HG02678 (cell line): ENCODE measurements around the gene PKN2.
A peak's percentile ranks its signal among the peaks of the same experiment; 100 is the strongest.
"Not testable (repeated sequence)": the region's sequence is repeated elsewhere in the genome, so short reads cannot be mapped to it uniquely, and the experiment has no call there.

Source experiments
- ATAC-seq: cut with Tn5 transposase; IDR thresholded peaks from one replicate; pipeline ENCODE4 v1.9.1; 2021; ENCODE audit warnings: mild to moderate bottlenecking, moderate library complexity; ENCODE audit not compliant: unreplicated experiment

PKN2 gene

GRCh38 chr1:88783145-88783544 is 99.1 kb downstream of the PKN2 start:
- ATAC-seq: no peak

- no peak for ATAC-seq
Observed at GRCh38 chr1:88784551-88784950, 100.5 kb downstream of the PKN2 start.

- no peak for ATAC-seq
Observed at GRCh38 chr1:88787023-88787903, 103.2 kb downstream of the PKN2 start.

- no peak for ATAC-seq
Observed at GRCh38 chr1:88791192-88791591, 107.1 kb downstream of the PKN2 start.

- no peak for ATAC-seq
Observed at GRCh38 chr1:88799491-88799890, 115.4 kb downstream of the PKN2 start.

- no peak for ATAC-seq
Observed at GRCh38 chr1:88800382-88801051, 116.4 kb downstream of the PKN2 start.

- no peak for ATAC-seq
Observed at GRCh38 chr1:88801575-88802208, 117.6 kb downstream of the PKN2 start.

- no peak for ATAC-seq
Observed at GRCh38 chr1:88802404-88802803, 118.3 kb downstream of the PKN2 start.

GRCh38 chr1:88802950-88803349 is 118.9 kb downstream of the PKN2 start:
- ATAC-seq: no peak

- no peak for ATAC-seq
Observed at GRCh38 chr1:88803444-88803843, 119.4 kb downstream of the PKN2 start.

GRCh38 chr1:88812366-88812765 is 128.3 kb downstream of the PKN2 start:
- ATAC-seq: no peak

GRCh38 chr1:88813471-88813870 is 129.4 kb downstream of the PKN2 start:
- ATAC-seq: no peak

GRCh38 chr1:88819642-88820041 is 135.6 kb downstream of the PKN2 start:
- ATAC-seq: not testable (repeated sequence)

GRCh38 chr1:88825721-88826120 is 141.6 kb downstream of the PKN2 start:
- no peak for ATAC-seq

- ATAC-seq: no peak
Observed at GRCh38 chr1:88847643-88848042, 163.6 kb downstream of the PKN2 start.

- no peak for ATAC-seq
Observed at GRCh38 chr1:88851303-88852063, 167.4 kb downstream of the PKN2 start.

GRCh38 chr1:88867743-88868521 is 183.9 kb downstream of the PKN2 start:
- peak; percentile 34 for ATAC-seq

GRCh38 chr1:88869644-88870043 is 185.6 kb downstream of the PKN2 start:
- ATAC-seq: not testable (repeated sequence)

- ATAC-seq: no peak
Observed at GRCh38 chr1:88873737-88874349, 189.8 kb downstream of the PKN2 start.

GRCh38 chr1:88875595-88875994 is 191.5 kb downstream of the PKN2 start:
- no peak for ATAC-seq
